HG02623 (cell line): ENCODE results near the gene AHDC1.
"Not testable (repeated sequence)": the region's sequence is repeated elsewhere in the genome, so short reads cannot be mapped to it uniquely, and the experiment has no call there.

Experiments
- ATAC-seq: cut with Tn5 transposase; IDR thresholded peaks from one replicate; pipeline ENCODE4 v1.9.1; 2021; ENCODE audit warnings: moderate library complexity; ENCODE audit not compliant: unreplicated experiment

Gene AHDC1

GRCh38 chr1:27603681-27604578 lies at the start of gene AHDC1:
AHDC1 (minus strand) TSS chr1:27604144; CDS start chr1:27552115, 52,029 bp downstream.
- no peak for ATAC-seq

GRCh38 chr1:27652111-27652864 lies 48.3 kb upstream of the AHDC1 start:
- no peak for ATAC-seq

GRCh38 chr1:27650539-27651175 lies 46.7 kb upstream of the AHDC1 start:
- no peak for ATAC-seq

GRCh38 chr1:27650171-27650538 lies 46.2 kb upstream of the AHDC1 start:
- no peak for ATAC-seq

- ATAC-seq = no peak
These were observed 45.3 kb upstream of the AHDC1 start for GRCh38 chr1:27649306-27649635.

- no peak for ATAC-seq
These were observed 44.8 kb upstream of the AHDC1 start for GRCh38 chr1:27648602-27649305.

GRCh38 chr1:27647328-27647727 lies 43.4 kb upstream of the AHDC1 start:
- no peak for ATAC-seq

- ATAC-seq = no peak
These were observed 42.7 kb upstream of the AHDC1 start for GRCh38 chr1:27646676-27647075.

- no peak for ATAC-seq
These were observed 41.1 kb upstream of the AHDC1 start for GRCh38 chr1:27645071-27645415.

- ATAC-seq = no peak
These were observed 40.6 kb upstream of the AHDC1 start for GRCh38 chr1:27644369-27645070.

GRCh38 chr1:27643600-27644368 lies 39.8 kb upstream of the AHDC1 start:
- ATAC-seq = no peak

- not testable (repeated sequence) for ATAC-seq
These were observed 36.6 kb upstream of the AHDC1 start for GRCh38 chr1:27640514-27640913.

- ATAC-seq = no peak
These were observed 34.9 kb upstream of the AHDC1 start for GRCh38 chr1:27638805-27639204.

- no peak for ATAC-seq
These were observed 34.2 kb upstream of the AHDC1 start for GRCh38 chr1:27638047-27638734.

- ATAC-seq = no peak
These were observed 31.6 kb upstream of the AHDC1 start for GRCh38 chr1:27635396-27636142.

- ATAC-seq = no peak
These were observed 31.0 kb upstream of the AHDC1 start, which contains the start of gene FGR for GRCh38 chr1:27634985-27635367. FGR (minus strand) TSS chr1:27635185; CDS start chr1:27623916, 11,269 bp downstream.

- ATAC-seq = no peak
These were observed 30.4 kb upstream of the AHDC1 start for GRCh38 chr1:27634177-27634984.
